MM.1S (cell line): Measurements from ENCODE around the gene PARVA.

Experiments used
- EZH2 ChIP-seq: fragments of 300-600 bp; sonication (generic); optimal IDR thresholded peaks from 2 replicates; pipeline ENCODE3; 2017; ENCODE audit warnings: low read depth, mild to moderate bottlenecking, antibody characterized with exemption, low read length, mixed read lengths
- TF ChIP-seq, protein P1 (sequence below): fragments of 300-600 bp; sonication (generic); IDR thresholded peaks from 2 replicates; pipeline ENCODE4 v1.5.1; 2016; ENCODE audit warnings: antibody characterized with exemption, low read length, mixed read lengths

DNA sequence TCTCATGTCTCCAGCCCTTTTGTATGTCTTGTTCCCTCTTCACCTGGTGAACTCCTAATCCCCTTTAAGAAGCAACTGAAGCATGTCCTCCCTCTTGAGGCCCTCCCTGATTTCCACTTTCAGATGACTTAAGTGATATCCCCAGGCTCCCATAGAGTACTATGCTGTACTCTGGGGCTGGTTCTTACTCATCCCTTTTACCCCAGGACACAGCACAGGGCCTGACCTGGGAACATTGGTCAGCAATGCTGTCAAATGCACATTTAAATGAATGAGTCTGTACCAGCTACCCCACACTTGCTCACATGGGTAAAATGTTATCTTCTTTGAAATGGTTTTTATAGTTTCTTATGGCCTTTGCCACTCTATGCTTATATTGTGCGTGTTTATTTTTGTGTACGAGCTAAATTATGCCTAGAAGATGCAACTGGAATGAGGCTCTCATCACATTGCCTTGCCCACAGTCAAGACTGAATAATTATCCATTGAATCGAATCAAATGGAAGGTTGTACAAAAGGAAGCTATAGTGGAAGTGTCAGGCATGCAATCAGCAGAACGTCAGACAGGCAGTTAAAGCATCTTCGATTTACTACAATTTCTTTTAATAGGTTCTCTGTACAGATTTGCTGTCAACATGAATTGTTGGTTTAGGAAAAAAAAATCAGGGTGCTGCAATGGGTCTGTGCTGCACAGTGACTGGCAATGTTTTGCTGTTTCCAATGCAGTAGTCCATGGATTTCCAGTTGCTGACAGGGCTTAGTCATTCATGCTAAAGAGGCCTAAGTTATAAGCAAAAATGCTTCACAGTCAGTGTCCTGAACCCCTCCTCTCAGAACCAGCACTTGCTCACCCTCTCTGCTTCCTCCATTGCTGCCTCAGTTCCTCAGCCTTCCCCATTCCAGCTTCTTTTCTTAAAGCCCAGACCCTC is 79.5 kb downstream of the PARVA start:
- TF ChIP-seq, protein P1, sequence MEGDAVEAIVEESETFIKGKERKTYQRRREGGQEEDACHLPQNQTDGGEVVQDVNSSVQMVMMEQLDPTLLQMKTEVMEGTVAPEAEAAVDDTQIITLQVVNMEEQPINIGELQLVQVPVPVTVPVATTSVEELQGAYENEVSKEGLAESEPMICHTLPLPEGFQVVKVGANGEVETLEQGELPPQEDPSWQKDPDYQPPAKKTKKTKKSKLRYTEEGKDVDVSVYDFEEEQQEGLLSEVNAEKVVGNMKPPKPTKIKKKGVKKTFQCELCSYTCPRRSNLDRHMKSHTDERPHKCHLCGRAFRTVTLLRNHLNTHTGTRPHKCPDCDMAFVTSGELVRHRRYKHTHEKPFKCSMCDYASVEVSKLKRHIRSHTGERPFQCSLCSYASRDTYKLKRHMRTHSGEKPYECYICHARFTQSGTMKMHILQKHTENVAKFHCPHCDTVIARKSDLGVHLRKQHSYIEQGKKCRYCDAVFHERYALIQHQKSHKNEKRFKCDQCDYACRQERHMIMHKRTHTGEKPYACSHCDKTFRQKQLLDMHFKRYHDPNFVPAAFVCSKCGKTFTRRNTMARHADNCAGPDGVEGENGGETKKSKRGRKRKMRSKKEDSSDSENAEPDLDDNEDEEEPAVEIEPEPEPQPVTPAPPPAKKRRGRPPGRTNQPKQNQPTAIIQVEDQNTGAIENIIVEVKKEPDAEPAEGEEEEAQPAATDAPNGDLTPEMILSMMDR = no peak
- TF ChIP-seq EZH2 = no peak
